ENCODE measurements around the gene PPP1R2. TPM values are rescaled to one million over a fixed set of nuclear protein-coding genes. Genes with fewer than 3 reads are reported as not detected.
A peak's percentile ranks its signal among the peaks of the same experiment; 100 is the strongest.

Gene PPP1R2
- total and polyA plus RNA-seq, 2 of the 13 experiments (the other 11 are each of a cell fraction or from before 2014, with no cell fraction given) = 36.5 to 86.5 TPM

GRCh38 chr3:195542698-195543499 lies at the start of gene PPP1R2 (continued):
- TF ChIP-seq CREB1 (IDR thresholded peaks at IDR 0.05) (no peak), CREB1 (CRISPR knock-in tag; IDR thresholded peaks at IDR 0.05) (peak; percentile 45; the same call in 1 of the 2 replicates), ELF1 (CRISPR knock-in tag; IDR thresholded peaks at IDR 0.05) (peak; percentile 39; the same call in 1 of the 2 replicates), HOXA9 (CRISPR knock-in tag; IDR thresholded peaks at IDR 0.05; ENCODE audit: borderline replicate concordance) (no peak)

- no peaks in the 10 kb centered on the region for H3K79me2 ChIP-seq (ENCODE audit: insufficient read depth, low read length)
- H3K36me3 ChIP-seq (replicated peaks in 1 of 2; ENCODE audit: control insufficient read depth in 1 of 2, insufficient read depth in 2 of 2, low read length in 2 of 2) = no peaks in the 10 kb centered on the region
- no peak overlapping the region for H2AFZ ChIP-seq (ENCODE audit: low read length)
- no peak overlapping the region for H3K4me2 ChIP-seq (ENCODE audit: low read depth, low read length)
- ATAC-seq (no peak), FAIRE-seq (no peak), DNase-seq (ENCODE audit: low spot score) (no peak)
- no peak overlapping the region for H3K4me3 ChIP-seq (replicated peaks in 1 of 3; ENCODE audit: insufficient read depth in 1 of 3, low read depth in 2 of 3, low read length in 3 of 3)
- H3K4me1 ChIP-seq (ENCODE audit: insufficient read depth, low read length) = peaks cover 32% of the 10 kb centered on the region
- no peak overlapping the region for H3K9ac ChIP-seq (ENCODE audit: insufficient read depth, low read depth, low read length)
- ChIA-PET POLR2A (no interaction called here), CTCF (ENCODE audit: low intra/inter-chr PET ratio, low total read pairs) (no interaction called here)
- no peak overlapping the region for H3K27ac ChIP-seq (ENCODE audit: extremely low read length, insufficient read depth, low read length)
- no peaks in the 10 kb centered on the region for H3K9me3 ChIP-seq (ENCODE audit: low read length)
- intact Hi-C loops (cut with micrococcal nuclease; ENCODE audit: unreplicated experiment) = no loop called here
- no TSS peak for BruUV-seq (replicated peaks)
- in situ Hi-C loops (cut with HindIII; ENCODE audit: extremely low pct_ligation_motif_present, low pct_unique_long_range_greater_than_20kb) = no loop called here
- no peaks in the 10 kb centered on the region for H4K20me1 ChIP-seq (ENCODE audit: insufficient read depth, low read length)
- H3K27me3 ChIP-seq (ENCODE audit: control insufficient read depth in 1 of 2, insufficient read depth in 2 of 2, low read length in 2 of 2) = no peaks in the 10 kb centered on the region; a peak in 1 of 5 replicates
- WGBS (ENCODE audit: low lambda C conversion rate) = 19% methylated on average over 1 of the region's 2 CpGs
- TF ChIP-seq DR1 (CRISPR knock-in tag; IDR thresholded peaks at IDR 0.05) (no peak), KAT2B (IDR thresholded peaks at IDR 0.05; ENCODE audit: borderline replicate concordance, low read depth, low read length) (no peak), ZNF713 (CRISPR knock-in tag; IDR thresholded peaks at IDR 0.05) (no peak), CEBPG (CRISPR knock-in tag; IDR thresholded peaks at IDR 0.05) (no peak), SNAPC4 (CRISPR knock-in tag; IDR thresholded peaks at IDR 0.05) (no peak), ZBTB25 (CRISPR knock-in tag; IDR thresholded peaks at IDR 0.05) (no peak), CENPX (CRISPR knock-in tag; IDR thresholded peaks at IDR 0.05) (no peak), ZBTB39 (CRISPR knock-in tag; IDR thresholded peaks at IDR 0.05) (no peak), ZNF530 (CRISPR knock-in tag; IDR thresholded peaks at IDR 0.05; ENCODE audit: low read depth) (no peak), ZNF720 (CRISPR knock-in tag; IDR thresholded peaks at IDR 0.05) (no peak), ZFP36 (IDR thresholded peaks at IDR 0.05; ENCODE audit: borderline replicate concordance, low read depth, low read length, partially characterized antibody) (no peak), HMGA1 (CRISPR knock-in tag; conservative IDR thresholded peaks at IDR 0.05) (no peak)
Observed at GRCh38 chr3:195591852-195592251, 48.7 kb upstream of the PPP1R2 start.
